Measurements from ENCODE around the gene SULT1A2. TPM values are rescaled to one million over a fixed set of nuclear protein-coding genes. Genes with fewer than 3 reads are reported as not detected.
"Not testable (repeated sequence)": the region's sequence is repeated elsewhere in the genome, so short reads cannot be mapped to it uniquely, and the experiment has no call there.

The SULT1A2 gene
- total RNA-seq: 0.51 TPM in 1 of 2 replicates, not detected in the other

DNA sequence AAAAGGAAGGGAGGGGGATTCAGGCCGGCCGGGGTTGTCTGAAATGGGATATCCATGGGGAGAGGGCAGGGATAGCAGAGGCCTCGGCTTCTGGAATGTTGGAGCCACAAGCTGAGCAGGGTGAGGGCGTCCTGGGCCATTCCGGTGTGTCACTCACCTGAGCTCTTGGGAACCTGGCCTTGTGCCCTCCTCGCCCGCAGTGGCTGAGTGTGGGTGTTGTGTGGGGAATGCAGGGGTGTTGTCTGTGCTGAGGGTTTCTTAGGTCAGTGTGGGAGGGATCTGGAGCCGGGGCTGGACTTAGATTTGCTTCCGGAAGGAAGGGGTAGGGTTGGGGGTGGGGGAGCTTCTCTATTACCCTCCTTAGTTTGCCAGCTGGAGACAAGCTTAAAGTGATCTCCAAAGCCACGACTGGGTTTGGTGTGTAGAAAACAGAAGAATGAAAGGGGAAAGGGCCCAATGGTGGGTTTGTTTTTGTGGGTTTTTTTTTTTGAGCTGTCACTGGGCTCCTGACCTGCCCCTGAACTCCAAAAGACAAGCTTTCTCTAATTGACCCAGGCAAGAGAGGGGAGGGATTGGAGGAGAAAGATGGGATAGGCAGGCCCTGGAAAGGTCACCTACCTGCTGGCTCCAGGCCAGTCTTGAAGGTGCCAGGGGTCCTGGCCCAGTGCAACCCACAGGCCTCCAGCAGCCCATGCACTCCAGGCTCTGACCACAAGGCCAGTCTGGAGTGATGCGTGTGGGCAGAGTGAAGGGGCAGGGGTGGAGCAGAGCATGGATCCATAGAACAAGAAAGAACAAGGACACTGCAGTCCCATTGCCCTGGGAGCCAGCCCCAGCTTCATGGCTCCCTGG, at the start of gene SULT1A2:
Gene SULT1A2 (minus strand): TSS at position 211 of the 852 bp plus-strand sequence. CDS start 1,120 bp downstream, outside the sequence.
- no peak for TF ChIP-seq CTCF (IDR thresholded peaks at IDR 0.05; ENCODE audit: insufficient read depth, low read length, severe bottlenecking)
- H3K36me3 ChIP-seq (ENCODE audit: control insufficient read depth, insufficient read depth, low read length): no peaks in the 10 kb centered on the region
- DNase-seq (ENCODE audit: low read depth) (peak; percentile 57), FAIRE-seq (no peak)
- no peaks in the 10 kb centered on the region for H3K27me3 ChIP-seq (ENCODE audit: control insufficient read depth, insufficient read depth, low read length)
- no peak within 1 kb of the TSS for H3K4me3 ChIP-seq (ENCODE audit: low read depth, low read length)

GRCh38 chr16:28639959-28640358, 43.1 kb upstream of the SULT1A2 start:
- not testable (repeated sequence) for FAIRE-seq; H3K27me3 ChIP-seq (ENCODE audit: control insufficient read depth, insufficient read depth, low read length); DNase-seq (ENCODE audit: low read depth); H3K36me3 ChIP-seq (ENCODE audit: control insufficient read depth, insufficient read depth, low read length); H3K4me3 ChIP-seq (ENCODE audit: low read depth, low read length)

- not testable (repeated sequence) for H3K4me3 ChIP-seq (ENCODE audit: low read depth, low read length); FAIRE-seq; H3K27me3 ChIP-seq (ENCODE audit: control insufficient read depth, insufficient read depth, low read length); H3K36me3 ChIP-seq (ENCODE audit: control insufficient read depth, insufficient read depth, low read length)
- DNase-seq (ENCODE audit: low read depth): peak; percentile 83
Observed at GRCh38 chr16:28638359-28638758, 41.5 kb upstream of the SULT1A2 start.

GRCh38 chr16:28637765-28638164, 40.9 kb upstream of the SULT1A2 start, which contains the start of gene NPIPB8:
NPIPB8 (plus strand) TSS chr16:28638065; CDS start chr16:28638361, 296 bp downstream.
- not testable (repeated sequence) for FAIRE-seq; DNase-seq (ENCODE audit: low read depth); H3K36me3 ChIP-seq (ENCODE audit: control insufficient read depth, insufficient read depth, low read length); H3K4me3 ChIP-seq (ENCODE audit: low read depth, low read length); H3K27me3 ChIP-seq (ENCODE audit: control insufficient read depth, insufficient read depth, low read length)

- H3K36me3 ChIP-seq (ENCODE audit: control insufficient read depth, insufficient read depth, low read length); H3K27me3 ChIP-seq (ENCODE audit: control insufficient read depth, insufficient read depth, low read length); FAIRE-seq; H3K4me3 ChIP-seq (ENCODE audit: low read depth, low read length): not testable (repeated sequence)
- peak; percentile 97 for DNase-seq (ENCODE audit: low read depth)
Observed at GRCh38 chr16:28636093-28636823, 39.4 kb upstream of the SULT1A2 start.

GRCh38 chr16:28630905-28631304, 34.1 kb upstream of the SULT1A2 start:
- not testable (repeated sequence) for H3K36me3 ChIP-seq (ENCODE audit: control insufficient read depth, insufficient read depth, low read length); H3K27me3 ChIP-seq (ENCODE audit: control insufficient read depth, insufficient read depth, low read length); FAIRE-seq; H3K4me3 ChIP-seq (ENCODE audit: low read depth, low read length); DNase-seq (ENCODE audit: low read depth)

GRCh38 chr16:28623172-28623711, 26.4 kb upstream of the SULT1A2 start:
- DNase-seq (ENCODE audit: low read depth): peak; percentile 44

GRCh38 chr16:28622532-28623171, 25.8 kb upstream of the SULT1A2 start:
- not testable (repeated sequence) for FAIRE-seq; H3K36me3 ChIP-seq (ENCODE audit: control insufficient read depth, insufficient read depth, low read length); H3K27me3 ChIP-seq (ENCODE audit: control insufficient read depth, insufficient read depth, low read length); DNase-seq (ENCODE audit: low read depth)
- H3K4me3 ChIP-seq (ENCODE audit: low read depth, low read length): peak overlapping the region; percentile 65

More at GRCh38 chr16:28623172-28623711, 26.4 kb upstream of the SULT1A2 start:
- Histone ChIP-seq H3K4me3 (ENCODE audit: low read depth, low read length) (peak overlapping the region; percentile 65), H3K36me3 (ENCODE audit: control insufficient read depth, insufficient read depth, low read length) (no peaks in the 10 kb centered on the region), H3K27me3 (ENCODE audit: control insufficient read depth, insufficient read depth, low read length) (no peaks in the 10 kb centered on the region)
- no peak for FAIRE-seq
- TF ChIP-seq CTCF (IDR thresholded peaks at IDR 0.05; ENCODE audit: insufficient read depth, low read length, severe bottlenecking): no peak
